Measurements from ENCODE around the gene TSPAN4.
A peak's percentile ranks its signal among the peaks of the same experiment; 100 is the strongest.

Gene TSPAN4

GRCh38 chr11:803770-804598 lies 38.7 kb upstream of the TSPAN4 start:
- TF ChIP-seq CTCF (IDR thresholded peaks at IDR 0.05; ENCODE audit: unreplicated experiment in 3 of 3): no peak
- Mint-ChIP-seq H3K27ac (peak overlapping the region in 1 of 3 experiments; percentile 39), H3K36me3 (ENCODE audit: low read depth) (no peaks in the 10 kb centered on the region), H3K4me1 (peaks cover 8% of the 10 kb centered on the region), H3K27me3 (ENCODE audit: low read depth) (no peaks in the 10 kb centered on the region), H3K4me3 (peak overlapping the region; percentile 79 to 84 (median 81)), H3K9me3 (no peaks in the 10 kb centered on the region)

GRCh38 chr11:804599-804964 lies 38.1 kb upstream of the TSPAN4 start:
- H3K36me3 Mint-ChIP-seq (ENCODE audit: low read depth): no peaks in the 10 kb centered on the region
- TF ChIP-seq CTCF (IDR thresholded peaks at IDR 0.05; ENCODE audit: unreplicated experiment in 3 of 3): no peak
- peaks cover 10% of the 10 kb centered on the region for H3K4me1 Mint-ChIP-seq
- H3K4me3 Mint-ChIP-seq: peak overlapping the region; percentile 79 to 84 (median 81)
- peak overlapping the region in 1 of 3 experiments; percentile 39 for H3K27ac Mint-ChIP-seq
- no peaks in the 10 kb centered on the region for H3K27me3 Mint-ChIP-seq (ENCODE audit: low read depth)
- no peaks in the 10 kb centered on the region for H3K9me3 Mint-ChIP-seq

GRCh38 chr11:808427-809286 lies 34.0 kb upstream of the TSPAN4 start:
- Mint-ChIP-seq H3K27ac (peak overlapping the region; percentile 99 to 100 (median 99)), H3K4me1 (peaks cover 20% of the 10 kb centered on the region)

GRCh38 chr11:809287-810039 lies 33.2 kb upstream of the TSPAN4 start, which contains the start of gene RPLP2:
RPLP2 (plus strand) TSS chr11:809967; CDS start chr11:810235, 268 bp downstream.
- Mint-ChIP-seq H3K27ac (peak within 1 kb of the TSS; percentile 99 to 100 (median 99)), H3K4me3 (peak within 1 kb of the TSS; percentile 90 to 94 (median 92)), H3K4me1 (peaks cover 20% of the 10 kb centered on the region), H3K36me3 (ENCODE audit: low read depth) (peaks cover 22% of the 10 kb centered on the region), H3K9me3 (no peaks in the 10 kb centered on the region), H3K27me3 (ENCODE audit: low read depth) (no peaks in the 10 kb centered on the region)
- no peak for TF ChIP-seq CTCF (IDR thresholded peaks at IDR 0.05; ENCODE audit: unreplicated experiment in 3 of 3)

More at GRCh38 chr11:808427-809286, 34.0 kb upstream of the TSPAN4 start:
- peak overlapping the region; percentile 90 to 94 (median 92) for H3K4me3 Mint-ChIP-seq
- H3K36me3 Mint-ChIP-seq (ENCODE audit: low read depth): peaks cover 19% of the 10 kb centered on the region
- H3K27me3 Mint-ChIP-seq (ENCODE audit: low read depth): no peaks in the 10 kb centered on the region
- no peak for TF ChIP-seq CTCF (IDR thresholded peaks at IDR 0.05; ENCODE audit: unreplicated experiment in 3 of 3)
- no peaks in the 10 kb centered on the region for H3K9me3 Mint-ChIP-seq

GRCh38 chr11:810040-810567 lies 32.5 kb upstream of the TSPAN4 start:
- Mint-ChIP-seq H3K36me3 (ENCODE audit: low read depth) (peaks cover 22% of the 10 kb centered on the region), H3K4me3 (peak overlapping the region; percentile 90 to 94 (median 92)), H3K27ac (peak overlapping the region; percentile 99 to 100 (median 99)), H3K4me1 (peaks cover 20% of the 10 kb centered on the region), H3K27me3 (ENCODE audit: low read depth) (no peaks in the 10 kb centered on the region), H3K9me3 (no peaks in the 10 kb centered on the region)
- TF ChIP-seq CTCF (IDR thresholded peaks at IDR 0.05; ENCODE audit: unreplicated experiment in 3 of 3): peak in 1 of 3 experiments; percentile 12

Measured in nephron (organoid).